Jurkat, Clone E6-1 (cell line): ENCODE data around the gene PCMT1. TPM values are rescaled to one million over a fixed set of nuclear protein-coding genes. Genes with fewer than 3 reads are reported as not detected.
"Not testable (repeated sequence)": the region's sequence is repeated elsewhere in the genome, so short reads cannot be mapped to it uniquely, and the experiment has no call there.

Experiments
- DNase-seq: peaks from one replicate; pipeline ENCODE4 v3.0.0-alpha.2; 2011; ENCODE audit warnings: low read depth, low spot score
- H3K4me3 ChIP-seq: 2 replicates; pipeline ENCODE4 v1.5.1; 2011; ENCODE audit warnings: mild to moderate bottlenecking, low read length, control low read depth, moderate library complexity
- polyA plus RNA-seq: library from polyadenylated mRNA; unstranded; fragments of >200 nt; gene quantifications from one replicate; pipeline ENCODE4 v1.2.1, GENCODE V29; 2012; ENCODE audit warnings: missing spikeins; ENCODE audit not compliant: insufficient read length, insufficient read depth

Gene PCMT1
- polyA plus RNA-seq: 118 TPM

DNA sequence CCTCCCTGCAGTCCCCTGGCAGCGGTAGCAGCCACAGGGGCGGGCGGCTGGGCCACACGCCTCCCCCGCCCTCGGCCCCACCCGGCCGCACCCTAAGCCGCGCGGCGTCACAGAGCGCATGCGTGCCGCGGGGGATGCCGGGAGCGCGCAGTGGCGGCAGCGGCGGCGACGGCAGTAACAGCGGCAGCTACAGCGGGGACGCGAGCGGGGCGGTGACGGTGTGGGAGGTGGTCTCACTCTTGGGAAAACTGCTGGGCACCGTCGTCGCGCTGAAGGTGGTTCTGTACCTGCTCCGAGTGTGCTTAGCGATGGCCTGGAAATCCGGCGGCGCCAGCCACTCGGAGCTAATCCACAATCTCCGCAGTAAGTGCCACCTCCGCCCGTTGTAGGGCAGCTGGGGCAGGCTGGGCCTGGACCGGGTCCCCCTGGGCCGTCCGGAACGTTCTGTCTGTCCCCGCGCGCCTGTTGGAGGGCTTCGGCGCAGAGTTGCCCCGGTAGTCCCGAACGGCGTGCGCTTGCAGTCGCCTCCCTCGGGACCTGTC, at the start of gene PCMT1:
Gene PCMT1 (plus strand): TSS at position 148 of the 542 bp plus-strand sequence. CDS start 161 bp downstream, at position 309.
- DNase-seq: peak; percentile 75
- H3K4me3 ChIP-seq: peak within 1 kb of the TSS; percentile 96

DNA sequence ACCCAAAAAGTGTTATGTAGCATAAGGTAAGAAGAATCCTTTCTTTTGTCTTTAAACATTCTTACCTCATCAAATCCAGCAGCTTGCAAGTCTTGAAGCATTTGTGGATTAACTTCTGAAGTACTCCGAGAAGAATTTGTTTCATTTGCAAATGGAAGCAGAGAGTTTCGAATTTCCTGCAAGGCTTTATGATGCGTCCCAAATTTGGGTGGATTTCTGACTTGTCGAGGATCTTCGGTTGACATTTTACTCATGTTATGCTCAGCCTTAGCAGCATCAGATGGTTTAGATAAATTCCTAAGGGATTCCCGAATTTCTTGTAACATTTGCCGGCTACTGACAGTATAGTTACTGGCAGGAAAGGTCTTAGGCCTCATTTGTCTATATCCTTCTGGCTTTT, 47.8 kb upstream of the PCMT1 start:
- no peak for DNase-seq
- H3K4me3 ChIP-seq: no peak overlapping the region

DNA sequence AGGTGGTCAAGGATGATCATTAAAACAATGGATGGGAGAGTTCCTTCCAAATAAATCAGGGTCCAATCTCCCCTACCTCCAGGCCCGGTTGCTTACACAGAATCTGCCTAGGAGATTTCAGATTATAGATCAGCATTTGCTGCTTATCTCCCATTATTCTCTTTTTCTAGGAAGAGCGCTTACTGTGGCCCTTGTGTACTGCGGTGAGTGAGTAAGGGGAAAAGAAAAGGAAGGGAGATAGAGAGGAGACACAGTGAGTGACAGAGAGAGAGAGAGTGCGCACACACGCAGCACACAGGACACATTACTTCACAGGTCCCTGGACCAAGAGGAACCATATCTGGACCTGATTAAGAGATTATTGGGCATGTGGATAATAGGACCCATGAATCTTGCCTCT, 37.8 kb upstream of the PCMT1 start:
- H3K4me3 ChIP-seq: no peak overlapping the region
- no peak for DNase-seq

DNA sequence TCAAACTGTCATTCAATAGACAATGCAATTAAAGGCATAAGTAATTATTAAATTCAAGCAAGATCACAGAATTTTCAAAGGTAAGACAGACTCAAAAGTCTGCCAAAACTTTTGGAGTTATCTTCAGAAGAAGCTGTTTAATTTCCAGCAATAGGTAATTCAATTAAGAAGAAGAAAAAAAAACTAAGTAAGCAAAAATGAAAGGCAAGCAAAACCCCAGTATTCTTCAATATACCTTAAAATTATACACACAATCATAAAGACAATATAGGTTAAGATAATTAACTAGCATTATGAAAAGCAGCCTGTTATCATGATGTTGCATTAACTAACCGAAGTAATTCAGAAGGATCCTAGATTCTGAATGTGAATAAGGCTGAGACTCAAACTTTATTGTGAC, 35.1 kb upstream of the PCMT1 start:
- H3K4me3 ChIP-seq: no peak overlapping the region
- no peak for DNase-seq

DNA sequence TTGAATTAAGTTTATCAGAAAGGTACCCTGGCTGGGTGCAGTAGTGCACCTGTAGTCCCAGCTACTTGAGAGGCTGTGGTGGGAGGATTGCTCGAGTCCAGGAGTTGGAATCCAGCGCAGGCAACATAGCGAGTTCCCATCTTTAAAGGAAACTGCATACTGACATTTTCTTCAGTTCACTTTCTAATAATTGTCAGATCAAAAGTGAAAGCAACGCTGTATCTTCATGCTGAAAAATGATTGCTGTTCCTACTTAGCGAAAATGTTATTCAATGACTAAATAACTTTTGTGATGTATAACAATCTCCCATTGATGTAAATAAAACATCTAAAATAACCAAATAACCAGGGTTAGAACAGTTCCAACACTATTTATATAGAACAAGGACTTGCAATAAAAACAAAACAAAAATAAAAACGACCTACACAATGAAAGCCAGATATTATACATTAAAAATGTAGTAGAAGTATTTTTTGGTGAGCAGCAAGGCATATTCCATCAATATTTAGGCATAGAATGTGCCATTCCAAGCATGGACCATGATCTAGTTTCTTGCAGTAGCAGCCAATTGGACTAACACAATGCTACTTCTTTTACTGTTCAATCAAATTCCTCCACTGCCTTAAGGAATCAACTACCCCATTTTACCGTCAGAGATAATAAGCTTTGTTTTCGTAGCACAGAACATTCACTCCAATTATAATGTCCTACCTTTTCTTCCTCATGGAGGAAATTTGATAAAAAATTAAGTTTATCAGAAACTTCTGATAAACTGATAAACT, 33.2 kb upstream of the PCMT1 start:
- H3K4me3 ChIP-seq: peak overlapping the region; percentile 77
- DNase-seq: no peak

DNA sequence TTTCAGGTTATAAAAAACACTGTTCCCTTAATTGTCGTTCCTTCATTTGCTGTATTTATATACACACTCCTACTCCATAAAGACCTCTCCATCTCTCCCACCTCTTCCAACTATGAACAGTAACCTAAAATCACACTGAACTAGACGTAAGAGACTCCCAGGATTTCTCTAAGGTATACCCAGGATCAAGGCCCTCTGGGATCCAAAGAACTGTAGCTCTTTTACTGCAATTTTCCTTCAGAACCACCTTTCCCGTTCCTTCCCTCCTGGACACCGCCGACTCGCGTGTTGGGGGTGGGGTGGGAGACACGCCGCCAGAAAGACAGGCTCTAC, 32.3 kb upstream of the PCMT1 start:
- peak overlapping the region; percentile 77 for H3K4me3 ChIP-seq
- DNase-seq: no peak

DNA sequence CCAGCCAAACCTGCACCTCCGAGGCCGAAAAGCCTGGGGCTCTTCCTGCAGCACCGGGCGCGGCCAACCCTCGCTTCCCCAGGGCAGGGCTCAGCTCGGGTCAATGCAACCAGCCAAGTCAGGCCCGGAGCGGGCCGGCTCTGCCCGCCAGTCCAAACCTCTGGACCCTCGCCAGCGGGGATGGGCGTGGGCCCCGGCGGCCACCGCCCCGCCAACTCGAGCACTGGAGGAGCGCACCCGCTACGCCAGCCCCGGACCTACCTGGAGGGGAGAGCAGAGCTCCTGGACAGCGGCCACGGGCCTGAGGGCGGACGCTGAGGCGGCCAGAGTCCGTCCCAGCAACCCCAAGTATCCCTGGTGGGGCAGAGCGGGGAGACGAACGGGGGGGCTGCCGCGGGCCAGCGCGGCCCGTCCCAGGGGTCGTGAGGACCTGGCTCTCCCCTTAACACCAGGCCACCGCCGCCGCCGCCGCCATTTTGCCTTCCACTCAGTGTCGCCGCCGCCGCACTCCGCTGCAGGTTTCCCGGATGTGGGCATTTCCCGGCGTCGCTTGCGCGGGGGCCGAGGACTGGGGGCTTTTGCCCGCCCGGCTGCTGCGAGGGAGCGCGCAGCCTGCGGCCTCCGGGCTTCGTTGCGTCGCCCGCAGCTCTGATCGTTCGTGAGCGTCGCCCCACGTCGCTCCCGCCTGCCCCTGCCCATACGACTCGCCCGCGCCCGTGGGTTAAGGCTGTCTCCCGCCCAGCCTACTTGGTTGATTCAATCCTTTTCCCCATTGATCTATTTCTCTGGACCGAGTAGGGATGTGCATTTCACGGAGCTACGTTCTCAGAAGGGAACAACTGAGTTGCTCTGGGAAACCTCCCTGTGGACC, 31.7 kb upstream of the PCMT1 start, which contains the start of gene LATS1:
Gene LATS1 (minus strand): TSS at position 514 of the 871 bp plus-strand sequence. CDS start 15,975 bp downstream, outside the sequence.
- H3K4me3 ChIP-seq: peak within 1 kb of the TSS; percentile 77

DNA sequence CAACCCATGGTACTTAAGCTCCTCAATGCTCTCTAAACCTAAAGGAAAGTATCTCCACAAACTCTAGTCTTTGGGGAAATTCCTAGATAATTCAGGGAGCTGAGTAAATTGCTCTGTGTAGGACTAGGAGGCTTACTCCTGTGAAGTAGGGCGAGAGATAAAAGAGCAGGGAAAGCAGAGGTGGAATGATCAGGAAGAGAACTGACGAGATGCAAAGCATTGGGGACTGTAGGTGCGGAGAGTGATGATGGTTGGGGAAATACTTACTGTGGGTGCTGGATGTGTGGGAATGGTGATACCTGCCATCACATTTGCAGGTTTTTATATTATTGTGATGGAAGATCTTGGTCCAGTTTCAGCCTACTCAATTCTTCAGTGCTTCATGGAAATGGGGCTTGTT, 30.0 kb upstream of the PCMT1 start:
- no peak overlapping the region for H3K4me3 ChIP-seq
- no peak for DNase-seq

More for the DNA sequence above, 31.7 kb upstream of the PCMT1 start, which contains the start of gene LATS1:
- peak; percentile 73 for DNase-seq

DNA sequence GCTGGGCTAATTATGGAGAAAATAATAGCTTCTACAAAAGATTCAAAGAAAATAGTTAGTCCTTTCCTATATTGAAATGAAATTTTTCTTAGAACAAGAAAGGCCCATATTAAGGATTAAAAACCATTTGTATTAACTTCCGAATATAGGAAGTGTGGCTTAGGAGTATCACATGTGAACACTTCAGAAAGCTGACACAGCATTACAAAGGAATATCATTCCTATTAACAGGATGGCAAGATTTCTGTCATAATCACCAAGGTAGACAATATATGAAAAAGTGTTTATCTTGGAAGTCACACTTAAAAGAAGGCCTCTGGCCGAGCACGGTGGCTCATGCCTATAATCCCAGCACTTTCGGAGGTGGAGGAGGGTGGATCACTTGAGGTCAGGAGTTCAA, 26.3 kb upstream of the PCMT1 start:
- DNase-seq: no peak
- H3K4me3 ChIP-seq: no peak overlapping the region

DNA sequence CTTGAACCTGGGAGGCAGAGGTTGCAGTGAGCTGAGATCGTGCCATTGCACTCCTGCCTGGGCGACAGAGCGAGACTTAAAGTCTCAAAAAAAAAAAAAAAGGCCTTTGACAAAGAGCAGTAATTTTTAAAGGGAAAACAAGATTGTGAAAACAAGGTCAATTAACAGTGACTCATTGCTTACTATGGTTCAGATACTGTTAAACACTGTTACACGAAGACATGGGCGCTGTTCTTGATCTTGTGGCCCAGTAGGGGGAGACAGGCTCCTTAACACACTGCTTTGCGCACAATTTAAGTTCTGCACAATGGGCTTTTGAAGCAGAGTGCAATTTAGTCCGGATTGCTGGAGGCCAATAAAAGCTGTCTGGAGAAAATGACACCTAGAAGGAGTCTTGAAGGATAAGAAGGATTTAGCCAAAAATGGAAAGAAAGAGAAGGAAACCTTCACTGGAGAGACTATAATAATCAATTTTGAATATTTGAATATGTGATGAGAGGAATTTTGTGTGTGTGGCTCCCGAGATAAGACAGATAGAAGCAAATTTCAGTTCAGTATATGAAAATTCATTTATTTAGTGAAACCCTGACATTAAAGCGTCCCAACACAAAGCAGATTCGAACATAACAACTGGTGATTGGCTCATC, 25.6 kb upstream of the PCMT1 start:
- no peak overlapping the region for H3K4me3 ChIP-seq
- peak; percentile 65 for DNase-seq

DNA sequence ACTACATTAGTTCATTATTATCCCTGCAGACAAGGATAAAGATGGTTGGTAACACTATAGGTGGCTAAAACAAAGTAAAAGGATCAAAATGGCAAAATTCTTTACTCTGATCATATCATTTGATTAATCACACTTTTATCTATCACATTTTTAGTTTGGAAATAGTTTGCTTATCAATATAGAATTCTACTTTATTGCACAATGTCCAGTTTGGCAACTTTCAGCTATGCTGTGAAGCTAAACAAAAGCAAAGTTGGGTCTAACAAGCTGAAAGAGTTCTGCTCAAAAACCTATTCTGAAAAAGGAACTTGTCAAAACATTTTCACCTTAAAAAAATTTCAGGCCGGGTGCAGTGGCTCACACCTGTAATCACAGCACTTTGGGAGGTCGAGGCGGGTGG, 23.8 kb upstream of the PCMT1 start:
- no peak overlapping the region for H3K4me3 ChIP-seq
- DNase-seq: no peak

DNA sequence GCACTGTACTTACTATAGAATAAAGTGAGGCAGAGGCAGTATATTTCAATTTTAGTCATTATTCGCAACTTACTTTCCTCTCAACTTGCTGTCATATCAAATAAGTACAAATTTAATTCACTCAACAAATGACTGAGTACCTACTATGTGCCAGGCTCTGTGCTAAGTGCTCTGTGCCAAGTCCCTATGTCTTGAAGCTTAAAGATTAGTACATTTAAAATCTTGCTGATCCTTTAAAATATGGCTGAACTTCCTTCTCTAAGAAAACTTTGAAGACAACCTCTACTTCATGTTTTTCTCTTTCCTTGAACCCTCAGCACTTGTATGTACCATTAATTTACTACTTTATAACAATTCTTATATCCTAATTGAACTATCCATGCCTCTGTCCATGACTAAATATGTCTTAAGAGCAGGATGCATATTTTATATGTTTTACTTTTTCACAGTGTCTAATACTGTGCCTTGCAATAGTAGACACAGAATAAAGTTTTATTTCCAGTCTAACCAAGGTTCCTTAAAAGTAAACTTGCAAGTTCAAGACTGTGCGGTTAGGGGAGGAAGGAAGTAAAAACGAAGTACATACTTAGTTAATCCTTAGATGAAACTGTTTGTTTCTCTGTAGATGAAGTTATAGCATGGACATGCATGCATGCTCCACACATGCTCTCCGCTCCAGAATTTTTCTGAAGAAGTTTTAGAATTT, 21.6 kb upstream of the PCMT1 start:
- no peak for DNase-seq
- H3K4me3 ChIP-seq: no peak overlapping the region

DNA sequence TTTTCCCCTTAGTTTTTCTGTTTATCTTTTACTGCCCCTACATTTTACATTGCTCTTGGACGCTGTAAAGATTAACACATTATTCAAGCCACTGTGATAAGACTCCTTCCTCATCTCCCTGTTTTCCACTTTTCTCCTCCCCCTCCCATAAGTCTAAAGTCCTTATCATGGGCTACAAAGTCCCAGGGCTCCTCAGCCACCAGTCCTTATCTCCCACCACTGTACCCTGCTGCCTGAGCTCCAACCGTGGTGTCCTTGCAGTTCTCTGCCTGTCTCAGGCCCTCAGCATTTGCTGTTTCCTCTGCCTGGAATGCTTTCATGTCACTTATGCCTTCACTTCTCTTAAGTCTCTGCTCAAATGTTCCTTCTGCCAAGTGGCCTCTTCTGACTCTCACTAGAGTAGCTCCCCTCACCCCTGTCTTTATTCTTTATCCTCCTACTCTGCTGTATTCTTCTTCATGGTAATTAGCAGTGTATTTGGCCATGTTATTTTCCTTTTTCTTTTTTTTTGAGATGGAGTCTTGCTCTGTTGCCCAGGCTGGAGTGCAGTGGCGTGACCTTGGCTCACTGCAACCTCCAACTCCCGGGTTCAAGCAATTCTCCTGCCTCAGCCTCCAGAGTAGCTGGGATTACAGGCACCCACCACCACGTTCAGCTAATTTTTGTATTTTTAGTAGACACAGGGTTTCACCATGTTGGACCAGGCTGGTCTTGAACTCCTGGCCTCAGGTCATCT, 20.9 kb upstream of the PCMT1 start:
- no peak overlapping the region for H3K4me3 ChIP-seq
- DNase-seq: no peak

DNA sequence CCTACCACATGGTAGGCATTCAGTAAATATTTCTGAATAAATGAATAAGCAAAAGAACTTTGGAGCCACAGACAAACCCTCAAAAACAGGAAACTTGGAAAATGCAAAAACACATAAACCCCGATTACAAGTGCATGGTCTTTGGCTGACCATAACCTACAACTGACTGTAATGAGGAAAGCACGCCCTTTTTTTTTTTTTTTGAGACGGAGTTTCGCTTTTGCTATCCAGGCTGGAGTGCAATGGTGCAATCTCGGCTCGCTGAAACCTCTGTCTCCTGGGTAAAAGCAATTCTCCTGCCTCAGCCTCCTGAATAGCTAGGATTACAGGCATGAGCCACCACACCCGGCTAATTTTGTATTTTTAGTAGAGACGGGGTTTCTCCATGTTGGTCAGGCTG, 19.7 kb upstream of the PCMT1 start:
- H3K4me3 ChIP-seq: no peak overlapping the region
- no peak for DNase-seq

DNA sequence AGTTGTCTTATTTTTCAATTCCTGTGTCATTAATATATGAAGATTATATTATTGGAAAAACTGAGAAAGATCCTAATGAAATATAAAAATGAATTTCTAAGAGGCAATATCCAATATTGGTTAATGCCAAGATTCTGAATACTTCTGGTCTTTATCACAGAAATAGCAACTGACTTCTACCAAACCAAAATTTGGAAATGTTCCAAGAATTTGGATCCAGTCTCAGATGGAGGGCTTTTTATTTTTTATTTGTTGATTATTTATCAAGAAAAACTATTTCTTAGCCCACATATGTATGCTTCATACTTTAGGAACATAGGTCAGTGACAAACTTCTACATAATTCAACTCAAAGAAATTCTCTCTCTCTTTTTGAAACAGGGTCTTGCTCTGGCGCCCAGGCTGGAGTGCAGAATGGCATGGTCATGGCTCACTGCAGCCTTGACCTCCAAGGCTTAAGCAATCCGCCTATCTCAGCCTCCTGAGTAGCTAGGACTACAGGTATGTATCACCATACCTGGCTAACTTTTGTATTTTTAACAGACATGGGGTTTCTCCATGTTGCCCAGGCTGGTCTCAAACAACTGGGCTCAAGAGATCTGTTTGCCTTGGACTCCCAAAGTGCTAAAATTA, 16.3 kb upstream of the PCMT1 start:
- DNase-seq: no peak
- H3K4me3 ChIP-seq: no peak overlapping the region

DNA sequence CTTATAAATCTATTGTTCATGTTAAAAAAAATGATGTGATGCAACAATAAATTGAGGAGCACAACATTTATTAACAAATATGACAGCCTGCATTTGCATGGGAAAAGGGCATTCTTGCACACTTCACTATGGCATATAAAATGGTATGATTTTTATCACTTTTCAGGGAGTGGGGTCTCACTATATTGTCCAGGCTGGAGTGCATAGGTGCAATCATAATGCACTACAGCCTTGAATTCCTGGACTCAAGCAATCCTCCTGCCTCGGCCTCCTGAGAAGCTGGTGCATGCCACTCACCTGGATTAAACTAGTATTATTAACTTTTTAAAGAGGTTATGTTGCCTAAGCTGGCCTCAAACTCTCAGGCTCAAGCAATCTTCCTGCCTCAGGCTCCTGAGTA, 14.6 kb upstream of the PCMT1 start:
- DNase-seq: no peak

DNA sequence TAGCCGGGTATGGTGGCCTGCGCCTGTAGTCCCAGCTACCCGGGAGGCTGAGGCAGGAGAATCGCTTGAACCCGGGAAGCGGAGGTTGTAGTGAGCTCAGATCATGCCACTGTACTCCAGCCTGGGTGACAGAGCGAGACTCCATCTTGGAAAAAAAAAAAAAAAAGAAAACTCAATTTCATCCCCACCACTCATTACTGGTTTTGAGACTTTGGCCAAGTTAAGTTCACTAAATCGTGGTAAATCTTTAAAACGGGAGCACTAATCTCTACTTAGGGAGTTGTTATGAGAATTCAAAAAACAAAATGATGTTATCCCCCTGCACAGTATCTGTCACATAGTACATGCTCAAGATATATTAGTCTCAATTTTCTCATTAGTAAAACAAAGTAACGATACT, 4.3 kb upstream of the PCMT1 start:
- peak overlapping the region; percentile 92 for H3K4me3 ChIP-seq
- DNase-seq: not testable (repeated sequence)

More for the DNA sequence above, 14.6 kb upstream of the PCMT1 start:
- no peak overlapping the region for H3K4me3 ChIP-seq
